ENCODE measurements around the gene UBE2E3.

GRCh38 chr2:180944372-180944771 lies 36.0 kb upstream of the UBE2E3 start:
- TF ChIP-seq CTCF (IDR thresholded peaks at IDR 0.05): no peak
- TF ChIP-seq POLR2A (IDR thresholded peaks at IDR 0.05): no peak
